Fibroblast of skin of abdomen (primary cell): ENCODE data around the gene COX18. TPM values are rescaled to one million over a fixed set of nuclear protein-coding genes. Genes with fewer than 3 reads are reported as not detected.

ENCODE experiments used
- DNase-seq: peaks from one replicate; pipeline ENCODE4 v3.0.0-alpha.2; 2013
- polyA plus RNA-seq, 2 experiments: library from polyadenylated mRNA; unstranded; fragments of 120-200 nt; gene quantifications; one replicate each; pipeline ENCODE4 v1.2.1, GENCODE V29; 2013; ENCODE audit not compliant: insufficient read length in 2 of 2

Gene COX18, protein sequence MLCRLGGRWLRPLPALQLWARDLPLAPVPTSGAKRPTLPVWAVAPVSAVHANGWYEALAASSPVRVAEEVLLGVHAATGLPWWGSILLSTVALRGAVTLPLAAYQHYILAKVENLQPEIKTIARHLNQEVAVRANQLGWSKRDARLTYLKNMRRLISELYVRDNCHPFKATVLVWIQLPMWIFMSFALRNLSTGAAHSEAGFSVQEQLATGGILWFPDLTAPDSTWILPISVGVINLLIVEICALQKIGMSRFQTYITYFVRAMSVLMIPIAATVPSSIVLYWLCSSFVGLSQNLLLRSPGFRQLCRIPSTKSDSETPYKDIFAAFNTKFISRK
- polyA plus RNA-seq (2013, experiment 1 of 2; ENCODE audit: insufficient read length), result 10.0 TPM
- polyA plus RNA-seq (2013, experiment 2 of 2; ENCODE audit: insufficient read length), result 9.6 TPM

DNA sequence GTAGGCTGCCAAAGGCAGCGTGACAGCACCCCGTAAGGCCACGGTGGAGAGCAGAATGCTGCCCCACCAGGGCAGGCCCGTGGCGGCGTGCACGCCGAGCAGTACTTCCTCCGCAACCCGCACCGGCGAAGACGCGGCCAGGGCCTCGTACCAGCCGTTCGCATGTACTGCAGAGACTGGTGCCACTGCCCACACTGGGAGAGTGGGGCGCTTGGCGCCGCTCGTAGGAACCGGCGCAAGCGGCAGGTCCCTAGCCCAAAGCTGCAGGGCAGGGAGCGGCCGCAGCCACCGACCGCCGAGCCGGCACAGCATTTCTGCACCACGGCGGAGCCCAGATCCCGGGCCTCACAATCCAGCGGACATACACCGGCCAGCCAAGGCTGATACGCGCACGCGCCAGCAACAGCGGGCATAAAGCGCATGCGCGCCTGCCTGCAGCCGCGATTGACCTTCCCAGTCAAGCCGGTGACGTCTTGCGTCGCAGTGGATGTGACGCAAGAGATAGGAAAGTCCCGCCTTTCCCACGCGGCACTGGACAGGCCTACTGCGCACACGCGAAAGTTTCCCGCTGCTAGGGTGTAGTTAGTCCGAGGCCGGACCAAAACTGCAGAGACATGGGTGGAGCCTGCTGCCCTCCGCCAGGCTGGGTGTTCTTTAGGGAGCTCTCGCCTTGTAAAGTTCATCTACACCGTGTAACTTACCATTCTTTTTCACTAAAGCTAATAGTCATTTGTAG, at the start of gene COX18:
COX18 (minus strand) TSS at position 379 of the 736 bp plus-strand sequence; CDS start at position 312, 67 bp downstream.
- DNase-seq, result peak; percentile 99

DNA sequence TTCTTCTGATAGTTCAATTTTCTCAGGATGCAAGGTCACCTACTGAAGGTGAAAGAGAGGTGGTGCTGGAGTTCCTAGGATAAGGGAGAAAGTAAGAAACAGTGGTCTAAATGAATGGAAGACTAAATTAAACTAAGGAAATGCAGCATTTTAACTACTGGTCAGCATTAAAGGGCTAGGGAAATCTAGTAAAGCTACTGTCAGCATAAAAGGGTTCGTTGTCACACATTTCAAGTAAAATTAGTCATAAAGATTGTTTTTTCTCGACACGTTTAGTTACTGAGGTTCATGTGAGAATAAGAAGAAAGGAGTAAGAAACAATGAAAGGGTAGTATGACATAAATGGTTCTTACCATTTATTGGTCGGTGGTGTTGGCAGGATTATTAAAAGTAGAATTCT, 40.0 kb upstream of the COX18 start:
- no peak for DNase-seq

DNA sequence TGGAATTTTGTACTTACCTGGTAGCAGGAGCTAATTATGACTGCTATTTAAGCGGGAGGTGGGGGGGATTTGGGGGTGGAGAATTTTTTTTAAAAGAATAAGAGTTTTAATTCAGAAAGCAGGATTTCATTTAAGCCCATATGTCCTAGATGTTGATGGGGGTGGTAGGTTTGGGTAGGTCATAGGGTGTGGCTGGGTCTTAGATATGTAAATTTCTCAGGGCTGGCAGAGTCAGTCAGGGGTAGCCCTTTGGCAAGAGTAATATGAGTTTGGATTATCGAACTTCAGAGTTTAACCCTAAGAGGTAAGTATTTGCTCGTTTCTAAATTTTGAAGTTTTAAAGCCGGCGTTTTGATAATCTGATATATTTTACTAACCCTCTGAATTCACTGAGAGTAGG, 35.2 kb upstream of the COX18 start:
- no peak for DNase-seq

DNA sequence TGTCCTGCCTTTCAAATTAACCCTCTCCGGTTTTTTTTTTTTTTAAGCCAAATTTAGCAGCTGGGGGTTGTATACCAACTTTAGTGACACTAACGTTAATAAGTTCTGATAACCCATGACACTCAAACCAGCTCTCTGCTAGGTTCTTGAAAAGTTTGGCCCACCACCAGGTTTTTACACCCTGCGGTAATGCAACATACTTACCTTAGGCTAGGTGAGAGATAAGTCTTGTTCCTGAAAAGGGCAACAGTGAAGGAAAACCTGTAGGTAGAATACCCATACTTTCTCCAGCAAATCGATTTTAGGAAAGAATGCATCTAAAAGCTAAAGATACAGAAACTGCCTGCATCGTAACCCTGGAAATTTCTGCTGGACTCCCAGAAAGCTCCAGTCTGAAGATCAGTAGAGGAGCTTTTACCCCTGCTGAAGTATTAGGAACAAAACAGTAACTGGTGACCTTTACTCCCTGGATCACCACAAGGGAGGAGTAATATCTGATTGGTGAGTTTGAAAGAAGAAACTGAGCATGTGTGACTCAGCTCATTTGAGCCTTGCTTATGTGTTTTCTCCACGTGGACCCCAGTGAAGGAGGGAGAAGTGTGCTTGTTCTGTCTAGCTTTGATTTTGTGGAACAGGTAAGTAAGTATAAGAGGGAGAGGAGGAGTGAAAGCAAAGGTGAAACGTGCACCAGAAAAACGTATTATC, 34.4 kb upstream of the COX18 start:
- DNase-seq, result no peak

DNA sequence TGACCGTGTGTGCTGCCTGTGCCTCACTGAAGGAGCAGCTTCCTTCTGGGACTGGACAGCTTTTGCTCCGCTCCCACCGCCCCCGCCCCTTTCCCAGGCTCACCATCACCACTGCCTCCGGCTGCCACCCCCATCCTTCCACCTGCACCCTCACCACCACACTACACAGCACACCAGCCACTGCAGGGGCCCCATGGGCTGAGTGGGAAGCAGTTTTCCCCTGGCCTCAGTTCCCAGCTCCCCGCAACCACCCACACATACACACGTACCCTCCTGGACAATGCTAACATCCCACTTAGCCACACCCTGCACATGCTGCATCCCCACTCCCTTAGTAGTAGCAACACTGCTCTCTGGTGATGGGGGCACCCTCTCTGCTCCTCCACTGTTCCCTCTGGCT, 29.6 kb upstream of the COX18 start:
- no peak for DNase-seq

DNA sequence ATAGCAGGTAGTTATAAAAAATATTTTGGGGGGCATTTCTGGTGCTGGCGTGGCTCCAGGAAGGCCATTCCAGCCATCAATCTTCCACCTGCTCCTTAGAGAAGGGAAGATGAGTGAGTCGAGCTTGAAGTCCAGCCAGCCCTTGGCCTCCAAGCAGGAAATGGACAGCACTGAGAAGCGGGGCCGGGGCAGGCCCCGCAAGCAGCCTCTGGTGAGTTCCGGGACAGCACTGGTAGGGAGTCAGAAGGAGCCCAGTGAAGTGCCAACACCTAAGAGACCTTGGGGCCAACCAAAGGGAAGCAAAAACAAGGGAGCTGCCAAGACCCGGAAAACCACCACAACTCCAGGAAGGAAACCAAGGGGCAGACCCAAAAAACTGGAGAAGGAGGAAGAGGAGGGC, 29.2 kb upstream of the COX18 start:
- DNase-seq, result no peak

DNA sequence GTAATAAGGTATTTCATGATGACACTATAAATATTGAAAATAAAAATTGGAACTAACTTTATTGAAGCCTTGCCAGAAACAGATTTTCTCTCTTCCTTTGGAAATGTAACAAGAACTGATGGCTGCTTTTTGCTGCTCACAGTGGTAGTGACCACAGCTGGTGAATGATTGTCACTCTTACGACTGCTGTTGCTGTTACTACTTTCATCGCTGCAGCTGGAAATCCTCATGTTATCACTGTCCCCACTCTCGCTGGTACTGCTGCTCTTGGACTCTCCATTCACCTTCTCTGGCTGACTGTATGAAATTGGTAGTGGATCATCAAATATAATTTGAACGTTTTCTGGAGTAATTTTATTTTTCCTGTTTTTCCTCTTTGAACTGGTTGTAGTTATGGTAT, 28.5 kb upstream of the COX18 start:
- no peak for DNase-seq

DNA sequence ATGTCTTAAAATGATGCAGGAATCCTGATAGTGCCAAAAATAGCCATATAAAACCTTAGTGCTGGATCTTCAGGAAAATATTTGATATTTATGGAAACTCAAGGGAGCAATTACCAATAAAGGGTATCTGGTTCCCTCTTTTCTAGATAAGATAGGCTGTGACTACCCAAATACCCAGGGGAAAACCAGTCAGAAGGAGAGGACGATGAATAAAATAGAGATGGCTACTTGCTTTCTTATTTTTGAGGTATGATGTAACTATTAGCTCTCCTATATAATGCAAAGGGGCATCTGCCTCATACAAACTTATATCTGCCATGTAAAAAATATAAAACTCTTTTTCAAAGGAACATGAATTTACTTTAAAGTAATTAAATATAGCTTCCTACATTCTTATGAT, 23.4 kb upstream of the COX18 start:
- DNase-seq, result no peak

DNA sequence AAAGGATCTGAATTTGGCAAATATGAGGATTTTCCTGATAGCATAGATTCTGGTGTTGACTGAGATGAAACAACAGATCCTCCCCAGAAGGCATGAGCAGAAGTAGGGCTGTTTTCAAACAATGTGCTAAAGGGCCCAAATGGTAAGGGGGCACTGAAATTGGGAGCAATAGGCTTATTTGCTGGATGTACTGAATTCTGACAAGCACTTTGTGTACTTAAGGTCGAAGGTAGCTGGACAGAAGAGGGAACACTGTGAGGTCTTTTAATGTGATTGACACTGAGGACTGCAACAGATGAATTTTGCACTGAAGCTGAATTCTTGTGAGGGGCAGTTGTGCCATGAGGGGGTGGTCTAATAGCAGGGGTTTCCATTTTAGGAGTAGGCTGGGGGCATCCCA, 21.2 kb upstream of the COX18 start:
- DNase-seq, result no peak

DNA sequence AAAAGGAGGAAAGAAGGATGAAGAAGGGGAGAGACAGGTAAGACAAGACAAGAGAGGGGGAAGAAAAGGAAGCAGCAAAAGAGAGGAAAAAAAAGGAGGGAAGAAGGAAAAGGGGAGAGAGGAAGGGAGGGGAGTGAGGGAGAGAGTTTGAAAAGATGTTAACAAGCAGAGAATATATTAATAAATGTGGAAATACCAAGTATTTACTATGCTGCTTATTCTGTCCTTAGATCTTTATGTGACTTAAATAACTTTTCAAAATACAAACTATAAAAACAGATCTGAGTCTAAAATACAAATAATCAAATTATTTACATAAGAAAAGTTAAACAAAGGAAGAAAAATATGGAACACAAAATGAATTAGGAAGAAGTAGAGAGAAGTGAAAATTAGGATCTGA, 18.4 kb upstream of the COX18 start:
- no peak for DNase-seq

DNA sequence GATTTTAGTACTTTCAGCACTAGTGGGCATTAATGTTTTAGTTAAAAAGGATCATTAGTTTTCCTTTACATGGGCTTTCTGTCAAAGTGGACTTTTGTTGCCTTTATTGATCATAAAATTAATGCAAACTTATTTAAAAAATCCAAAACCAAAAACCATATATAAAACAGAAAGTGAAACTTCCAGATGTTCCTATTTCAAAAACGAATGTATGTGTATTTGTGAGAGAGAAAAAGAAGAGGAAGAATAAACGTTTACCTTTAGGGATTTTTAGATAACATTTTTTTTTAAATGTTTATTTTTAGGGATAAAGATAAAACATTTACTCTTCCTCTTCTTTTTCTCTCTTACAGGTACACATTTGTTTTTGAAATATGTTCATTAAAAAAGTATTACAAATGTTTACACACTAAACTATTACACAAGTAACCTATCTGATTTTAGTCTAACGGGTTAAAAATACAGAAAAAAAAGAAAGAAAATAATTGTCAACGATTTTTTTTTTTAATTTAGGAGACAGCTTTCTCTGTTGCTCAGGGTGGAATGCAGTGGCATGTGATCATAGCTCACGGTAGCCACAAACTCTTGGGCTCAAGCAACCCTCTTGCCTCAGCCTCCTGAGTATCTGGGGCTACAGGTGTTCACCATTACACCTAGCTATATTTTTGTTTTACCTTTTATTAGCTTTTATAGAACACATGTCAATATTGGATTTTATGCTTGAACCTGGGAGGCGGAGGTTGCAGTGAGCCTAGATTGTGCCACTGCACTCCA, 16.8 kb upstream of the COX18 start:
- DNase-seq, result no peak

DNA sequence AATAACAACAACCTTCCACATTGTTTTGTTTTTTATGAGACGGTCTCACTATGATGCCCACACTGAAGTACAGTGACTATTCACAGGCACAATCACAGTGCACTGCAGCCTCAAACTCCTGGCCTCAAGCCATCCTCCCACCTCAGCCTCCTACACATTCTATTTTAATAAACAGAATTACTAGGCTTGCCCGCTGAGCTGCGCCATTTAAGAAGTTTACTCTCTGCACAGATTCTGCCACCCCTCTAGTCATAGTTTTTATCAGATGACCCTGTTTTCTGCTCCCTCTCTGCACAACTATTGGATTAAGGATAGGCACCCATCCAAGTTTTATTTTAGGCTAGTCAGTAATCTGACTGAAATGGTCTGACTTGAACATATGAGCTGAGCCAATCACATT, 11.3 kb upstream of the COX18 start:
- no peak for DNase-seq

DNA sequence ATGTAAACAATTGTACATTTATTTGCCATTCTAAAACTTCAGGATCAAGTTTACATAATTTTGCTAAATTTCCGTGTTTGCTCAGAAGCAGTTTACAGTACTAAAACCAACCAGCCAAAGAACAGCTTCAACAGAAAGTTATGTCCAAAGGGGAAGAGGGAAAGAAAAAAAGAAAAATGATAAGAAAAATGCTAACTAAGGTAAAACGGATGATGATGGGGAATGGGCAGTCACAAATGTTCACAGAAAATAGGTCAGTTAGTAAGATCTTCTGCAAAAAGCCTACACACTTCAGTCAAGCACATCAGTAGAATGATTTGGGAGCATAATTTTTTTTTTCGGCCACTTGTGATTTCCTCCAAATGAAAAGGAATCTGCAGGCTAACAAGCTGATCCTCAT, 6.3 kb upstream of the COX18 start:
- DNase-seq, result no peak

DNA sequence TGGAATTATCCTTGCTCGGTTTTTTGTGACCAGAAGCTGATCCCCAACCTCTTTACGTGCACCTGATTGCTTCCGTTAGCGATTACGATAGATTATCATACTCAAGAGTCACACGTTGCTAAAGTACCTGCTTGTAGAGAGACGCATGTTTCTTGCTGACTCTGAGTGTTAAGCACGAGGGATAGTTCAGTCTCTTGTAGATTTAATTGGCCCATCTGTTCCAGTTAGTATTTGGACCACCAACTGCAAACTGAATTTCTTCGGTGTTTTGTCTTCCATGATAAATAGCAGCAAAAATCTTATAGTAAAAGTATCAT, 516 bp upstream of the COX18 start:
- no peak for DNase-seq

DNA sequence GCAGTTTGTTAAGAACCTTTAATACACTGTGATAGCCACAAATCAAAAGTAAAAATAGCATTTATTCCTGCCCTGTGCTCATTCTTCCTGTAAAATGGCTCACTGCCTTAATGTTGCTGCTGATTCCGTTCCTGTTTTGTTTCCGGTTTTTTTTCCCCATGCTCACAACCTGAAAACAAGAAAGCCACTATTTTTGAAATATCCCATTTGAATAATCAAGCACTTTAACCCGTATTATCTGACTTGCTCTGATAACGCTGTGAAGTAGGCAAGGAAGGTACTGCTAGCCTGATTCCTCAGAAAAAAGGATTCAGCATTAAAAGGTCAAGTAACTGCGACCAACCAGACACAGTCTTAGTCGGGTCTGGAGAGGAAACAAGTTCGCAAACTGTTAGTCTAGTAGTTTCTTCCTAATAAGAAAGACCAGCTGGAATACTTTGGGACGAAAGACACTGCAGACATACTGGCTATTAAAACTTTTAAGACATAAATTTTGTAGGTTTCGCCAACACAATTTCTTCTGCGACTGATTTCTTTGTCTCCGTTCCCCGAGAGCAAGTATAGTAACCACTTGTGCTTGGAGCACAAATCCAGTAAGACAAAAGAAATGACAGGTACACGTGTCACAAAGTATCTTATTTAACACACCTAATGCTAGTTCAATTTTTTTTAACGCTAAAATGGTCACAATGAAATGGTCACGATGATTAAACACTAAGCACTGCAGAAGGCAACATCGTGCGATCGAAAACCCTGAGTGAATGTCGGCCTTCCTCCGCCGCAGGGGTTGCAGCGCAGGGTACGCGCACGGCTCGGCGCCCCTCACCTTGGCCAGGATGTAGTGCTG, 802 bp downstream of the COX18 start:
- DNase-seq, result peak; percentile 10

DNA sequence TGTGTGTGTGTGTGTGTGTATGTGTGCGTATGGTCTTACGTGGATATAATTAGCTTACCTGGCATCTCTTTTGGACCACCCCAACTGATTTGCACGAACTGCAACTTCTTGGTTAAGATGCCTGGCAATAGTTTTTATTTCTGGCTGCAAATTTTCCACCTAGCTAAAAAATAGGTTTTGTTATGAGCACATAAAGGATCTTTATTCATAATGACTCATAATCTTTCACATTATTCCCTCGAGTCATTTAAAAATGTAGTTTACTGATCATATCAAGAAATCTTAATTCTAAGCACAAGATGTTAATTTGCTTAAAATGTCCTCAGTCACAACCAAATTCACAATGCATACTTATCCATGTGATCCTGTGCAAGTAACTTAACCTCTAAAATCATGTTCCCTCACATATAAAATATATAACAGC, 1.5 kb downstream of the COX18 start:
- no peak for DNase-seq

DNA sequence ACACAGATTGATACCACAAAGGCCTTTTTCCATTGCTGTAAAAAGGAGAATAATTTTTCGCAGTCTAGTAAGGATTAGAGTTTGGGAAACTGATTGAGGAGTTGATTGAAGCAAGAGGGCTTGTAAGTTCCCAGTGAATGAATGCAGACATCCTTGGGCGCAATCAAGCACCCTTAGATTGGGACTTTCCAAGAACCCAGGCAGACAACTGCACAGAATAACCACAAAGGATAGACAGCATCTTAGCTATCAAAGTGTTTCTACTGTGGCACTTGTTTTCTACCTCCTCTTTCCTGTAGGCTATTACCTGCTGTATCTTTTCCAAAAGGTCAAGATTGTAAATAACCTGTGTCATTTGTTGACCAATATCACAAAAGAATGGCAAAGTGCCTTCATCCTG, 2.6 kb downstream of the COX18 start:
- DNase-seq, result no peak

DNA sequence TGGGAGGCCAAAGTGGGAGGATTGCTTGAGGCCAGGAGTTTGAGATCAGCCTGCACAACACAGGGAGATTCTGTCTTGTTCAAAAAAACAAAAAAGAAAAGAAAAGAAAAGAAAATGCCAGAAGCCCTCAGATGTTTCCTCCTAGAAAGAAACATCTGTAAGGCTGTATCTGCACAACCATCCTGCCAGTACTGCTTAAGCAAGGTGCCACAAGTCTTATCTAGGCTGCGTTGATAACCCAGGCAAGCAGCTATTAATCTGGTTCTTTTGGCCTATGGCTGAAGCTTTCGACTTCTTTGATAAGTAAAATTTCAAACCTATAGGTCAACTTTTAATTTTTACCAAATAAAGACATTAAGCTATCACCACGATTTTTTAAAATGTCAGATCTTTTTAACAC, 3.1 kb downstream of the COX18 start:
- no peak for DNase-seq

DNA sequence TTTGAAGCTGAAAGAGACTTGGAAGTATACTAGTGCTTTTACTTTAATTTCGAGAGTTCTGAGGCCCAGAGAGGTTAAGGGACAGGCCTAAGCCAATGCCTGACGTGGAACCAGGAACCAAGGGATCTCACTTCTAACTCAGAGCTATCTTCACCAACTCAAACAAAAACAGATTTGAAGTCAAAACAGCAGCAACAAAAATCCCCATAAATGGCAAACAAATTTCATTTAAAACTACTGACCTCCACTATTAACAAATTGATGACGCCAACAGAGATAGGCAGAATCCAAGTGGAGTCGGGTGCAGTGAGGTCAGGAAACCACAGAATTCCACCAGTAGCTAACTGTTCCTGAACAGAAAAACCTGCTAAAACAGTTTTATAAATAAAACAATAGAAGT, 5.0 kb downstream of the COX18 start:
- DNase-seq, result no peak

DNA sequence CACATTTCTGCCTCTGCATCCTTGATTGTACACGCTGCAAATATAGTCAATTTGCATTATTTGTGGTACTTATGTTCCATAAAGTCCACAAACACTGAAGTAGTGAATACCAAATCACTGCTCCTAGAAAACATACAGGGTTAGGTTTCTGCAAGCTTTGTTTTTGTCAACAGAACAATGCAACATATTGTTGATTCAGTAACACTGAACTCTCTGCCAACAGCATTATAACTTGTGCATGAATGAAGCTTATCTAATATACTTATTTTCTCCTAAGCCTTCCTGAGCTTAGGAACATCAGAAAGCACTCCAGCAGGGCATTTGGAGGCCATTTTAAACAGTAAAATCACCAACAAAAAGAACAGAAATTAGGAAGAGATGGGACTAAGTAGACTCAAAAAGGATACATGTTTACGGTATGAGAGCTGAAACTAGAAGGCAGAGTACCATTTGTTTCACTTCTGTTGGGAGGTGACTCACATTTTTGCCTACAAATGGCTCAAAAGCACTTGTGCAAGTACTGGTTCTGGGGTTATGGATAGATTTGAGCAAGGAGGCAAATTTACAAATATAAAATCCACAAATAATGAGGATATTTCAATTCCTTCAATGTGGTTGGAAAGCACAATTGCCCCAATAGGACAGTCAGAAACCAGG, 14.1 kb downstream of the COX18 start:
- no peak for DNase-seq

DNA sequence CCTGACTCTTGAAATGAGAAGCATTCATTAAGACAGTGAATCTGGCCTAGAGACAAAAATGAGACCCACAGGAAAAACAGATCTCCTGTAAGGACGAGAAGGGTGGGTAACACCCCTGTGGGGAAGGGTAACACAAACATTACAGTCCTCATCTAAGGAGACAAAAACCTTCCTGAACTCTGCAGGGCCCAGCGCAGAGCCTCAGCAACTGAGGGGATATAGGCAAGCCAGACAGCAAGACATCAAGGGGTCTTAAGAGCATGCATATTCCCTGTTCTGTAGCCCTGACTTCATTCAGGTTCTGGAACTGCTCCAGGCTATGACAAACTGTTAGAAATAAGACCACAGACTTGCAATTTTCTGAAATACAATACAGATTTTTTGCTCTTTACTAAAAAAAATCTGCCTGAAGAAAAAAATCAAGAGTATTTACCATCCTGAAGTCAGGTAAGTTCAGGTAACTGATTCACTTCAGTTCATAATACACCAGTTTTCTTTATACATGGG, 15.5 kb downstream of the COX18 start:
- peak; percentile 54 for DNase-seq
